Measurements from ENCODE around the gene TEX2. TPM values are rescaled to one million over a fixed set of nuclear protein-coding genes. Genes with fewer than 3 reads are reported as not detected.

Gene TEX2
- total and polyA plus RNA-seq, 9 of the 15 experiments (the other 6 are each of a cell fraction or from before 2014, with no cell fraction given) = 4.1 to 27.6 (median 19.3) TPM

- TF ChIP-seq MLX (CRISPR knock-in tag; conservative IDR thresholded peaks at IDR 0.05) = no peak
- TF ChIP-seq STAT5A (IDR thresholded peaks at IDR 0.05; ENCODE audit: borderline replicate concordance, low read length) = no peak
- TF ChIP-seq ZNF274 (IDR thresholded peaks at IDR 0.05; ENCODE audit: borderline replicate concordance, low read depth, low read length) = no peak
- no peak for TF ChIP-seq HBP1 (CRISPR knock-in tag; IDR thresholded peaks at IDR 0.05)
- TF ChIP-seq HINFP (tag; conservative IDR thresholded peaks at IDR 0.05; ENCODE audit: low read depth) = peak; percentile 78; the same call in 1 of the 2 replicates
- TF ChIP-seq POLR2G (IDR thresholded peaks at IDR 0.05; ENCODE audit: low read depth, low read length) = peak; percentile 99
- TF ChIP-seq TOE1 (IDR thresholded peaks at IDR 0.05; ENCODE audit: borderline replicate concordance) = no peak
- peak; percentile 74; the same call in 1 of the 2 replicates for TF ChIP-seq TOE1 (CRISPR knock-in tag; IDR thresholded peaks at IDR 0.05; ENCODE audit: borderline replicate concordance, low read depth)
- peak; percentile 81 for TF ChIP-seq RBM22 (IDR thresholded peaks at IDR 0.05; ENCODE audit: low read depth, low read length, poor library complexity, severe bottlenecking)
- TF ChIP-seq FOS (IDR thresholded peaks at IDR 0.05; ENCODE audit: extremely low read depth, insufficient read length) = no peak
- TF ChIP-seq ZNF347 (CRISPR knock-in tag; IDR thresholded peaks at IDR 0.05; ENCODE audit: low read depth) = no peak
- no peak for TF ChIP-seq NR2F6 (CRISPR knock-in tag; IDR thresholded peaks at IDR 0.05)
- TF ChIP-seq RAD21 (CRISPR knock-in tag; conservative IDR thresholded peaks at IDR 0.05 in 1 of 2, IDR thresholded peaks at IDR 0.05 in 1 of 2) = peak in 1 of 2 experiments; percentile 15; a peak in 2 of 4 replicates
- TF ChIP-seq E4F1 (CRISPR knock-in tag; IDR thresholded peaks at IDR 0.05; ENCODE audit: borderline replicate concordance) = no peak
- TF ChIP-seq ATF1 (CRISPR knock-in tag; IDR thresholded peaks at IDR 0.05) = no peak
- TF ChIP-seq ATF1 (tag; IDR thresholded peaks at IDR 0.05) = peak; percentile 75
- no peak for TF ChIP-seq NR2C2 (CRISPR knock-in tag; IDR thresholded peaks at IDR 0.05)
- no peak; the same call in 1 of the 2 replicates for TF ChIP-seq NR2C2 (tag; IDR thresholded peaks at IDR 0.05)
- TF ChIP-seq SMARCC2 (IDR thresholded peaks at IDR 0.05; ENCODE audit: low read depth) = no peak
- no peak for TF ChIP-seq ZNF217 (CRISPR knock-in tag; IDR thresholded peaks at IDR 0.05)
These were observed 133.1 kb downstream of the TEX2 start, which contains the start of gene ERN1 (continued) for GRCh38 chr17:64129765-64130558.
